ENCODE data around the gene CCDC171. TPM values are rescaled to one million over a fixed set of nuclear protein-coding genes. Genes with fewer than 3 reads are reported as not detected.

Gene CCDC171
- total and polyA plus RNA-seq, 4 donors: 0.13 to 1.1 (median 0.43) TPM

GRCh38 chr9:15959663-15960062, 406.8 kb downstream of the CCDC171 start (continued):
- TF ChIP-seq CTCF (IDR thresholded peaks at IDR 0.05; ENCODE audit: low read depth, low read length, missing input control) (no peak), FOXA1 (IDR thresholded peaks at IDR 0.05) (no peak), MAX (IDR thresholded peaks at IDR 0.05) (no peak), REST (IDR thresholded peaks at IDR 0.05) (no peak), NR2F2 (IDR thresholded peaks at IDR 0.05) (no peak)

GRCh38 chr9:15961217-15961616, 408.4 kb downstream of the CCDC171 start:
- no peaks in the 10 kb centered on the region for H3K36me3 ChIP-seq (ENCODE audit: control insufficient read depth in 4 of 4, insufficient read depth in 3 of 4, low read depth in 1 of 4, low read length in 3 of 4)
- no peaks in the 10 kb centered on the region for H3K9me3 ChIP-seq (ENCODE audit: control insufficient read depth in 4 of 4, low read length in 3 of 4)
- DNase-seq (ENCODE audit: low spot score): no peak
- H3K4me1 ChIP-seq (ENCODE audit: control insufficient read depth in 4 of 4, insufficient read depth in 4 of 4, low read length in 3 of 4): no peaks in the 10 kb centered on the region
- H3K9ac ChIP-seq (ENCODE audit: low read depth in 1 of 2, low read length in 2 of 2): no peak overlapping the region
- H3K4me3 ChIP-seq (ENCODE audit: low read depth in 1 of 3, low read length in 3 of 3): no peak overlapping the region
- 82% methylated on average over 3 of the region's 3 CpGs for WGBS
- H3K27ac ChIP-seq (ENCODE audit: low read depth in 1 of 2, low read length in 2 of 2): no peak overlapping the region
- TF ChIP-seq FOXA2 (IDR thresholded peaks at IDR 0.05) (no peak), REST (IDR thresholded peaks at IDR 0.05) (no peak), EGR1 (IDR thresholded peaks at IDR 0.05; ENCODE audit: low read depth in 2 of 2) (no peak), FOXA1 (IDR thresholded peaks at IDR 0.05) (no peak), GABPA (IDR thresholded peaks at IDR 0.05 in 1 of 2, conservative IDR thresholded peaks at IDR 0.05 in 1 of 2) (no peak), ZBTB33 (IDR thresholded peaks at IDR 0.05) (no peak), RXRA (IDR thresholded peaks at IDR 0.05) (no peak), ATF3 (IDR thresholded peaks at IDR 0.05) (no peak), RAD21 (IDR thresholded peaks at IDR 0.05) (no peak), SP1 (IDR thresholded peaks at IDR 0.05) (no peak), JUND (IDR thresholded peaks at IDR 0.05) (no peak), HNF4G (IDR thresholded peaks at IDR 0.05) (no peak), CTCF (IDR thresholded peaks at IDR 0.05; ENCODE audit: low read depth, low read length, missing input control) (no peak), MAX (IDR thresholded peaks at IDR 0.05) (no peak), YY1 (IDR thresholded peaks at IDR 0.05) (no peak), HNF4A (conservative IDR thresholded peaks at IDR 0.05) (no peak), NR2F2 (IDR thresholded peaks at IDR 0.05) (no peak), TAF1 (conservative IDR thresholded peaks at IDR 0.05) (no peak)
- H3K27me3 ChIP-seq (ENCODE audit: control insufficient read depth in 4 of 4, insufficient read depth in 4 of 4, low read length in 3 of 4): no peaks in the 10 kb centered on the region

Measured in liver (tissue), 9 donors.